Measurements from ENCODE around the gene CD2AP. TPM values are rescaled to one million over a fixed set of nuclear protein-coding genes. Genes with fewer than 3 reads are reported as not detected.
"Not testable (repeated sequence)": the region's sequence is repeated elsewhere in the genome, so short reads cannot be mapped to it uniquely, and the experiment has no call there.

The CD2AP gene
- total and polyA plus RNA-seq, 4 donors: 5.7 to 22.4 (median 11.5) TPM

DNA sequence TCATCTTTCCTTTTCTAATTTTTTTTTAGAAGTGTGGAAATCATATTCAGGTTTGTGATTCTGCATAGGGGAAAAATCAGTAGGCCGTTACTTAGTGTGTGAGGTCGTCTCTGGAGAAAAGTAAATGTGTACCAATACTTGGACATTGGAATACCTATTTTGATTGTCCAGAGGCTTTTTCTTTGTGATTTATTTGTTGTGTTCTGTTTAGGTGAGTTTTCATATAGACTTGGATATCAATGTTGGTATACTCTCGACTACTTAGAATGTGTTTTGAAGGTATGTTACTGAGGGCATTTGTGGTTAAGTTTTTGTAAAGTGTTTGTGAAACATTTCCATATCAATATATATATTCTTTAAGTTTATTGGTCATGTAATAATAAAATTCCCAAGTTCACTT is 2.3 kb downstream of the CD2AP start (continued):
- TF ChIP-seq TAF1 (conservative IDR thresholded peaks at IDR 0.05): no peak
- no peak for TF ChIP-seq YY1 (IDR thresholded peaks at IDR 0.05)
- no peak for TF ChIP-seq HNF4G (IDR thresholded peaks at IDR 0.05)
- TF ChIP-seq FOXA1 (IDR thresholded peaks at IDR 0.05): no peak

DNA sequence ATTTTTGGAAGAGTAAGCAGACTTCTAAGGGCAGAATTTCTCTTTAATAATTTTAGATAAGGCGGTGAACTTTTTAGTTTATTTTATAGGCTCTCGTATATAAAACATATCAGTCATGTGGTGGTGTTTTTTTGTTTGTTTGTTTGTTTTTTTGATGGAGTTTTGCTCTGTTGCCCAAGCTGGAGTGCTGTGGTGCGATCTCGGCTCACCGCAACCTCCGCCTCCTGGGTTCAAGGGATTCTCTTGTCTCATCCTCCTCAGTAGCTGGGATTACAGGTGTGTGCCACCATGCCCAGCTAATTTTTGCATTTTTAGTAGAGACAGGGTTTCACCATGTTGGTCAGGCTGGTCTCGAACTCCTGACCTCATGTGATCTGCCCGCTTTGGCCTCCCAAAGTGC is 3.6 kb downstream of the CD2AP start:
- H3K4me1 ChIP-seq (ENCODE audit: control insufficient read depth in 4 of 4, insufficient read depth in 4 of 4, low read length in 3 of 4): peaks cover 6 to 43% (median 30%) of the 10 kb centered on the region in 4 donors
- not testable (repeated sequence) for H3K4me3 ChIP-seq (ENCODE audit: low read depth in 1 of 3, low read length in 3 of 3); H3K9me3 ChIP-seq (ENCODE audit: control insufficient read depth in 4 of 4, low read length in 3 of 4); H3K27ac ChIP-seq (ENCODE audit: low read depth in 1 of 2, low read length in 2 of 2); DNase-seq (ENCODE audit: low spot score); H3K27me3 ChIP-seq (ENCODE audit: control insufficient read depth in 4 of 4, insufficient read depth in 4 of 4, low read length in 3 of 4); H3K36me3 ChIP-seq (ENCODE audit: control insufficient read depth in 4 of 4, insufficient read depth in 3 of 4, low read depth in 1 of 4, low read length in 3 of 4); H3K9ac ChIP-seq (ENCODE audit: low read depth in 1 of 2, low read length in 2 of 2)
- WGBS: 96% methylated on average over 8 of the region's 8 CpGs

DNA sequence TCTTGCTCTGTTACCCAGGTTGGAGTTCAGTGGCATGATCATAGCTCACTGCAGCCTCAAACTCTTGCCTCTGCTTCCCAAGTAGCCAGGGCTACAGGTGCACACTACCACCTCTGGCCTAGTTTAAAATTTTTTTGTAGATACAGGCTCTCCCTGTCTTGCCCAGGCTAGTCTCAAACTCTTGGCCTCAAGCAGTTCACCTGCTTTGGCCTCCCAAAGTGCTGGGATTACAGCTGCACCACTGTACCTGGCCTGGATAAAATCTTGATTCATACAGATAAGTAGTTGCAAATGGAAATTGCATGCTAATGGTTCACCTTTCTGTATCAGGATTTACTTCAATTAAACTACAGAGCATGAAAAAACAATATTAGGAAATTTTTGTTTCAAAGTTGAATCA is 4.2 kb downstream of the CD2AP start:
- no peak for DNase-seq (ENCODE audit: low spot score)
- H3K9ac ChIP-seq (ENCODE audit: low read depth in 1 of 2, low read length in 2 of 2): no peak overlapping the region
- no peaks in the 10 kb centered on the region for H3K36me3 ChIP-seq (ENCODE audit: control insufficient read depth in 4 of 4, insufficient read depth in 3 of 4, low read depth in 1 of 4, low read length in 3 of 4)
- TF ChIP-seq, protein P1, sequence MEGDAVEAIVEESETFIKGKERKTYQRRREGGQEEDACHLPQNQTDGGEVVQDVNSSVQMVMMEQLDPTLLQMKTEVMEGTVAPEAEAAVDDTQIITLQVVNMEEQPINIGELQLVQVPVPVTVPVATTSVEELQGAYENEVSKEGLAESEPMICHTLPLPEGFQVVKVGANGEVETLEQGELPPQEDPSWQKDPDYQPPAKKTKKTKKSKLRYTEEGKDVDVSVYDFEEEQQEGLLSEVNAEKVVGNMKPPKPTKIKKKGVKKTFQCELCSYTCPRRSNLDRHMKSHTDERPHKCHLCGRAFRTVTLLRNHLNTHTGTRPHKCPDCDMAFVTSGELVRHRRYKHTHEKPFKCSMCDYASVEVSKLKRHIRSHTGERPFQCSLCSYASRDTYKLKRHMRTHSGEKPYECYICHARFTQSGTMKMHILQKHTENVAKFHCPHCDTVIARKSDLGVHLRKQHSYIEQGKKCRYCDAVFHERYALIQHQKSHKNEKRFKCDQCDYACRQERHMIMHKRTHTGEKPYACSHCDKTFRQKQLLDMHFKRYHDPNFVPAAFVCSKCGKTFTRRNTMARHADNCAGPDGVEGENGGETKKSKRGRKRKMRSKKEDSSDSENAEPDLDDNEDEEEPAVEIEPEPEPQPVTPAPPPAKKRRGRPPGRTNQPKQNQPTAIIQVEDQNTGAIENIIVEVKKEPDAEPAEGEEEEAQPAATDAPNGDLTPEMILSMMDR (IDR thresholded peaks at IDR 0.05; ENCODE audit: low read depth, low read length, missing input control): no peak
- TF ChIP-seq, protein P2, sequence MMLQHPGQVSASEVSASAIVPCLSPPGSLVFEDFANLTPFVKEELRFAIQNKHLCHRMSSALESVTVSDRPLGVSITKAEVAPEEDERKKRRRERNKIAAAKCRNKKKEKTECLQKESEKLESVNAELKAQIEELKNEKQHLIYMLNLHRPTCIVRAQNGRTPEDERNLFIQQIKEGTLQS (IDR thresholded peaks at IDR 0.05): no peak
- TF ChIP-seq HNF4G (IDR thresholded peaks at IDR 0.05) (no peak), NR2F2 (IDR thresholded peaks at IDR 0.05) (no peak), RAD21 (IDR thresholded peaks at IDR 0.05) (no peak), RXRA (IDR thresholded peaks at IDR 0.05) (no peak), EGR1 (IDR thresholded peaks at IDR 0.05; ENCODE audit: low read depth in 2 of 2) (no peak)
- TF ChIP-seq, protein P3, sequence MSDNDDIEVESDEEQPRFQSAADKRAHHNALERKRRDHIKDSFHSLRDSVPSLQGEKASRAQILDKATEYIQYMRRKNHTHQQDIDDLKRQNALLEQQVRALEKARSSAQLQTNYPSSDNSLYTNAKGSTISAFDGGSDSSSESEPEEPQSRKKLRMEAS (IDR thresholded peaks at IDR 0.05): no peak
- H3K27ac ChIP-seq (ENCODE audit: low read depth in 1 of 2, low read length in 2 of 2): no peak overlapping the region
- no peaks in the 10 kb centered on the region for H3K9me3 ChIP-seq (ENCODE audit: control insufficient read depth in 4 of 4, low read length in 3 of 4)
- no peak overlapping the region for H3K4me3 ChIP-seq (ENCODE audit: low read depth in 1 of 3, low read length in 3 of 3)
- peaks cover 5 to 37% (median 27%) of the 10 kb centered on the region in 4 donors for H3K4me1 ChIP-seq (ENCODE audit: control insufficient read depth in 4 of 4, insufficient read depth in 4 of 4, low read length in 3 of 4)
- no peaks in the 10 kb centered on the region for H3K27me3 ChIP-seq (ENCODE audit: control insufficient read depth in 4 of 4, insufficient read depth in 4 of 4, low read length in 3 of 4)

DNA sequence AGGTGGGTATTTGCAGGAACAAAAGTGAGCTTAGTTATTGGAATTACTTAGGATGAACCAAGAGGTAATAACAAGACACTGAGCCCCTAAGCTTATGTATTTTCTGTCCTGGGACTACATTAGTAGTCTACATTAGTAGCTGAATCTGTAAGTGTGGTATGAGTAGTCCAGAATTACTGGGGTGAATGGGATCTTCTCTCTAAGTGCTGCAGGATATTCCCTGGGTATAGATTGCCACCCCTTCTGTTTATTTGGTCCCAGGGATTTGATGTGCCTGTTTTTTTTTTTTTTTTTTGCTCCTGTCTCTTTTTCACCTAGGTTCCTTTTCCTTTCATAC is 5.9 kb downstream of the CD2AP start:
- peak overlapping the region in 1 of 2 donors; percentile 5 for H3K27ac ChIP-seq (ENCODE audit: low read depth in 1 of 2, low read length in 2 of 2)
- H3K27me3 ChIP-seq (ENCODE audit: control insufficient read depth in 4 of 4, insufficient read depth in 4 of 4, low read length in 3 of 4): no peaks in the 10 kb centered on the region
- H3K4me1 ChIP-seq (ENCODE audit: control insufficient read depth in 4 of 4, insufficient read depth in 4 of 4, low read length in 3 of 4): peaks cover 5 to 35% (median 27%) of the 10 kb centered on the region in 4 donors
- H3K4me3 ChIP-seq (ENCODE audit: low read depth in 1 of 3, low read length in 3 of 3): no peak overlapping the region
- no peaks in the 10 kb centered on the region for H3K9me3 ChIP-seq (ENCODE audit: control insufficient read depth in 4 of 4, low read length in 3 of 4)
- no peak overlapping the region for H3K9ac ChIP-seq (ENCODE audit: low read depth in 1 of 2, low read length in 2 of 2)
- H3K36me3 ChIP-seq (ENCODE audit: control insufficient read depth in 4 of 4, insufficient read depth in 3 of 4, low read depth in 1 of 4, low read length in 3 of 4): no peaks in the 10 kb centered on the region
- no peak for DNase-seq (ENCODE audit: low spot score)
- TF ChIP-seq FOXA1 (IDR thresholded peaks at IDR 0.05) (no peak), SP1 (IDR thresholded peaks at IDR 0.05) (no peak), YY1 (IDR thresholded peaks at IDR 0.05) (no peak), RXRA (IDR thresholded peaks at IDR 0.05) (no peak), GABPA (IDR thresholded peaks at IDR 0.05 in 1 of 2, conservative IDR thresholded peaks at IDR 0.05 in 1 of 2) (no peak), JUND (IDR thresholded peaks at IDR 0.05) (no peak), EGR1 (IDR thresholded peaks at IDR 0.05; ENCODE audit: low read depth in 2 of 2) (no peak), HNF4A (conservative IDR thresholded peaks at IDR 0.05) (no peak), TAF1 (conservative IDR thresholded peaks at IDR 0.05) (no peak), FOXA2 (IDR thresholded peaks at IDR 0.05) (no peak), RAD21 (IDR thresholded peaks at IDR 0.05) (no peak), HNF4G (IDR thresholded peaks at IDR 0.05) (no peak), NR2F2 (IDR thresholded peaks at IDR 0.05) (no peak)
- TF ChIP-seq, protein P1 (IDR thresholded peaks at IDR 0.05; ENCODE audit: low read depth, low read length, missing input control): no peak
- TF ChIP-seq, protein P2 (IDR thresholded peaks at IDR 0.05): no peak
- TF ChIP-seq, protein P4, sequence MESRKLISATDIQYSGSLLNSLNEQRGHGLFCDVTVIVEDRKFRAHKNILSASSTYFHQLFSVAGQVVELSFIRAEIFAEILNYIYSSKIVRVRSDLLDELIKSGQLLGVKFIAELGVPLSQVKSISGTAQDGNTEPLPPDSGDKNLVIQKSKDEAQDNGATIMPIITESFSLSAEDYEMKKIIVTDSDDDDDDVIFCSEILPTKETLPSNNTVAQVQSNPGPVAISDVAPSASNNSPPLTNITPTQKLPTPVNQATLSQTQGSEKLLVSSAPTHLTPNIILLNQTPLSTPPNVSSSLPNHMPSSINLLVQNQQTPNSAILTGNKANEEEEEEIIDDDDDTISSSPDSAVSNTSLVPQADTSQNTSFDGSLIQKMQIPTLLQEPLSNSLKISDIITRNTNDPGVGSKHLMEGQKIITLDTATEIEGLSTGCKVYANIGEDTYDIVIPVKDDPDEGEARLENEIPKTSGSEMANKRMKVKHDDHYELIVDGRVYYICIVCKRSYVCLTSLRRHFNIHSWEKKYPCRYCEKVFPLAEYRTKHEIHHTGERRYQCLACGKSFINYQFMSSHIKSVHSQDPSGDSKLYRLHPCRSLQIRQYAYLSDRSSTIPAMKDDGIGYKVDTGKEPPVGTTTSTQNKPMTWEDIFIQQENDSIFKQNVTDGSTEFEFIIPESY (IDR thresholded peaks at IDR 0.05): no peak

All from liver (tissue), 9 donors.